HepG2 (cell line): ENCODE data around the gene HYDIN. TPM values are rescaled to one million over a fixed set of nuclear protein-coding genes. Genes with fewer than 3 reads are reported as not detected.

Experiments
- ATAC-seq: fragments of 200-7000 bp; cut with Tn5 transposase; 3 replicates; pipeline ENCODE4 v1.9.1; 2020; ENCODE audit warnings: mild to moderate bottlenecking, moderate library complexity
- BruUV-seq: library from RNA; stranded (reverse); fragments of 400-500 nt; replicated peaks from 2 replicates; lab custom pipeline; 2021; lab: Mats Ljungman, UMichigan
- CTCF ChIA-PET: fragments of 300-600 bp; formaldehyde crosslinking; extraction: SDS; loops from one replicate; lab custom pipeline; 2021; ENCODE audit warnings: low total read pairs, inconsistent platforms, low intra/inter-chr PET ratio; lab: Yijun Ruan, JAX
- POLR2A ChIA-PET: fragments of 350-600 bp; sonication (Branson Sonifier 250); formaldehyde crosslinking; loops from one replicate; lab custom pipeline; 2020; ENCODE audit warnings: antibody characterized with exemption, inconsistent platforms; lab: Yijun Ruan, JAX
- DNase-seq: peaks from one replicate; pipeline ENCODE4 v3.0.0-alpha.2; 2015; ENCODE audit warnings: low spot score
- FAIRE-seq: peaks from 3 replicates; lab custom pipeline; 2011; peaks lifted over from hg19 to GRCh38; lab: Jason Lieb, UNC
- H2AFZ ChIP-seq: one replicate; pipeline ENCODE4 v1.6.1; 2011; ENCODE audit warnings: low read length, inconsistent platforms
- H3K27ac ChIP-seq: fragments of 300-600 bp; 3 replicates; pipeline ENCODE4 v1.8.0; 2011; ENCODE audit warnings: mixed run types, mild to moderate bottlenecking, mixed read lengths, low read length, inconsistent platforms; ENCODE audit not compliant: insufficient read depth; ENCODE audit errors: extremely low read length
- H3K27me3 ChIP-seq, 2 experiments: fragments of 200-600 bp in 1 of 2; 2 replicates in 1 of 2; 3 replicates in 1 of 2; pipeline versions ENCODE4 v1.6.0 to v1.8.0; 2011; ENCODE audit warnings: low read length in 2 of 2, mild to moderate bottlenecking in 2 of 2, moderate library complexity in 2 of 2, inconsistent platforms in 1 of 2; ENCODE audit not compliant: insufficient read depth in 2 of 2, control insufficient read depth in 1 of 2
- H3K36me3 ChIP-seq, 2 experiments: fragments of 200-600 bp in 1 of 2; replicated peaks in 1 of 2; 2 replicates in 1 of 2; 3 replicates in 1 of 2; pipeline versions ENCODE4 v1.5.1 to v1.8.0; 2011; ENCODE audit warnings: low read length in 2 of 2, inconsistent platforms in 1 of 2; ENCODE audit not compliant: insufficient read depth in 2 of 2, control insufficient read depth in 1 of 2
- H3K4me1 ChIP-seq: 2 replicates; pipeline ENCODE4 v1.5.1; 2012; ENCODE audit warnings: low read length, inconsistent platforms; ENCODE audit not compliant: insufficient read depth
- H3K4me2 ChIP-seq: 2 replicates; pipeline ENCODE4 v1.6.0; 2011; ENCODE audit warnings: low read depth, low read length, inconsistent platforms
- H3K4me3 ChIP-seq, 3 experiments: fragments of 200-600 bp in 1 of 3; sonication (generic), shearing (Covaris generic) in 1 of 3; replicated peaks in 1 of 3; 2 replicates each; pipeline ENCODE4 v1.5.1; 2011 to 2016; ENCODE audit warnings: low read length in 3 of 3, inconsistent platforms in 2 of 3, low read depth in 2 of 3, mild to moderate bottlenecking in 2 of 3, control low read depth in 1 of 3, mixed read lengths in 1 of 3; ENCODE audit not compliant: insufficient read depth in 1 of 3
- H3K79me2 ChIP-seq: one replicate; pipeline ENCODE4 v1.6.1; 2011; ENCODE audit warnings: low read length, inconsistent platforms; ENCODE audit not compliant: insufficient read depth
- H3K9ac ChIP-seq: 2 replicates; pipeline ENCODE4 v1.6.0; 2011; ENCODE audit warnings: mild to moderate bottlenecking, low read depth, low read length, inconsistent platforms; ENCODE audit not compliant: insufficient read depth
- H3K9me3 ChIP-seq: 2 replicates; pipeline ENCODE4 v1.5.1; 2012; ENCODE audit warnings: mild to moderate bottlenecking, low read length
- H4K20me1 ChIP-seq: 2 replicates; pipeline ENCODE4 v1.6.0; 2011; ENCODE audit warnings: inconsistent platforms, mild to moderate bottlenecking, low read length, moderate library complexity; ENCODE audit not compliant: insufficient read depth
- MAFF ChIP-seq: IDR thresholded peaks from 2 replicates; pipeline ENCODE4 v1.6.1; 2011; ENCODE audit warnings: low read depth, low read length, improper control_type of control experiment
- MAFK ChIP-seq, 2 experiments: IDR thresholded peaks in 1 of 2; conservative IDR thresholded peaks in 1 of 2; 2 replicates each; pipeline ENCODE4 v1.6.1; 2011; ENCODE audit warnings: improper control_type of control experiment in 2 of 2, low read length in 2 of 2
- ZBTB21 ChIP-seq: sonication (generic); formaldehyde crosslinking; IDR thresholded peaks from 2 replicates; pipeline ENCODE4 v1.4.0; 2020; ENCODE audit warnings: missing genetic modification reagents
- WGBS: methylation state at CpG from one replicate; pipeline ENCODE4 v1.1.6; 2017; ENCODE audit warnings: low lambda C conversion rate; 5-methylcytosine and 5-hydroxymethylcytosine counted together
- in situ Hi-C: cut with HindIII; loops from 2 replicates; pipeline ENCODE4 v1.10.0; 2017; ENCODE audit warnings: low pct_unique_long_range_greater_than_20kb; ENCODE audit not compliant: extremely low pct_ligation_motif_present
- intact Hi-C: fragments of 100-400 bp; cut with micrococcal nuclease; formaldehyde crosslinking; loops from one replicate; pipeline ENCODE4 v1.10.0; 2022; ENCODE audit not compliant: unreplicated experiment
- polyA plus RNA-seq, 8 experiments: library from polyadenylated mRNA; depleted of rRNA in 3 of 8; stranded (reverse) in 7 of 8; unstranded in 1 of 8; fragments of >200 nt; fragmentation: Illumina TruSeq in 4 of 8; extraction: Trizol in 4 of 8; gene quantifications; 2 replicates each; pipeline versions ENCODE4 v1.2.1 to v1.2.3, GENCODE V29; 2011 to 2016; ENCODE audit warnings: low read depth in 4 of 8, missing spikeins in 1 of 8, mixed read lengths in 1 of 8; ENCODE audit not compliant: insufficient read depth in 1 of 8
- total RNA-seq, 5 experiments: library from RNA; depleted of rRNA; stranded (reverse); fragments of >200 nt; fragmentation: Illumina TruSeq; extraction: Trizol; gene quantifications; 2 replicates each; pipeline ENCODE4 v1.2.3, GENCODE V29; 2016; ENCODE audit warnings: low read depth in 1 of 5
- TF ChIP-seq, protein P1 (sequence below): sonication (generic); formaldehyde crosslinking; IDR thresholded peaks from 2 replicates; pipeline ENCODE4 v1.5.0; 2020; ENCODE audit warnings: missing genetic modification reagents
- TF ChIP-seq, protein P2 (sequence below): sonication (generic); formaldehyde crosslinking; IDR thresholded peaks from 2 replicates; pipeline ENCODE4 v1.5.0; 2020; ENCODE audit warnings: missing genetic modification reagents, mild to moderate bottlenecking, borderline replicate concordance
- TF ChIP-seq, protein P3 (sequence below): fragments of 450-650 bp; IDR thresholded peaks from 2 replicates; pipeline ENCODE4 v1.6.1; 2016

Gene HYDIN
- total and polyA plus RNA-seq, 2 of the 13 experiments (the other 11 are each of a cell fraction or from before 2014, with no cell fraction given) = not detected

DNA sequence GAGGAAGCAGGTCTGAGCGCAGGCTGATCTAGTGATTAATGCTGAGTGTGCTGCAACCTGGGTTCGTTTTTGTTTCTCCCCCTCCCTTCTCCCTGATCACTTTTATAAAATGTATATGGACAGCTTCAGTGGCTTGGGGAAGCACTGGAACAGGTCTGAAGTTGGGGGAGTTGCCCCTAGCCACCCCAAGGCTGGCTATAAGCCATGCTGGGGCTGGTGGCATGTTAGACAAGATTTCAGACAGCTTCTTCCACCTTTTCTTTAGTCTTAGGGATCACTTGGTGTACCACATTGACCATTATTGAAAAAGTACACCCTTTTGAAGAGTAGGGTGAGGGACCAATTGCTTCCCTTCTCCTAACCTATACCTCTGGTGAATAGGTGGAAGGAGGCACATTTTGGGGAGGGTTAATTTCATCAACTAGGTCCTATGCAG lies 425.8 kb downstream of the HYDIN start:
- DNase-seq = no peak
- ATAC-seq = no peak
- no peak overlapping the region for H2AFZ ChIP-seq
- H3K79me2 ChIP-seq = peaks cover 10% of the 10 kb centered on the region
- no peak for TF ChIP-seq ZBTB21 (CRISPR knock-in tag)
- TF ChIP-seq MAFK (conservative IDR thresholded peaks at IDR 0.05 in 1 of 2, IDR thresholded peaks at IDR 0.05 in 1 of 2; ENCODE audit: low read length in 2 of 2) = 0 out of 4 replicates have a peak, but pooled peaks of 1 of the 2 experiments have one; percentile 15
- TF ChIP-seq, protein P1, sequence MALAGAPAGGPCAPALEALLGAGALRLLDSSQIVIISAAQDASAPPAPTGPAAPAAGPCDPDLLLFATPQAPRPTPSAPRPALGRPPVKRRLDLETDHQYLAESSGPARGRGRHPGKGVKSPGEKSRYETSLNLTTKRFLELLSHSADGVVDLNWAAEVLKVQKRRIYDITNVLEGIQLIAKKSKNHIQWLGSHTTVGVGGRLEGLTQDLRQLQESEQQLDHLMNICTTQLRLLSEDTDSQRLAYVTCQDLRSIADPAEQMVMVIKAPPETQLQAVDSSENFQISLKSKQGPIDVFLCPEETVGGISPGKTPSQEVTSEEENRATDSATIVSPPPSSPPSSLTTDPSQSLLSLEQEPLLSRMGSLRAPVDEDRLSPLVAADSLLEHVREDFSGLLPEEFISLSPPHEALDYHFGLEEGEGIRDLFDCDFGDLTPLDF (CRISPR knock-in tag) = no peak
- TF ChIP-seq, protein P2, sequence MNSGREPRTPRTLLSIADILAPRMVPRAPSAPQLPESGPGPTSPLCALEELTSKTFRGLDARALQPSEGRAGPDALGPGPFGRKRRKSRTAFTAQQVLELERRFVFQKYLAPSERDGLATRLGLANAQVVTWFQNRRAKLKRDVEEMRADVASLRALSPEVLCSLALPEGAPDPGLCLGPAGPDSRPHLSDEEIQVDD (CRISPR knock-in tag) = no peak
- TF ChIP-seq, protein P3, sequence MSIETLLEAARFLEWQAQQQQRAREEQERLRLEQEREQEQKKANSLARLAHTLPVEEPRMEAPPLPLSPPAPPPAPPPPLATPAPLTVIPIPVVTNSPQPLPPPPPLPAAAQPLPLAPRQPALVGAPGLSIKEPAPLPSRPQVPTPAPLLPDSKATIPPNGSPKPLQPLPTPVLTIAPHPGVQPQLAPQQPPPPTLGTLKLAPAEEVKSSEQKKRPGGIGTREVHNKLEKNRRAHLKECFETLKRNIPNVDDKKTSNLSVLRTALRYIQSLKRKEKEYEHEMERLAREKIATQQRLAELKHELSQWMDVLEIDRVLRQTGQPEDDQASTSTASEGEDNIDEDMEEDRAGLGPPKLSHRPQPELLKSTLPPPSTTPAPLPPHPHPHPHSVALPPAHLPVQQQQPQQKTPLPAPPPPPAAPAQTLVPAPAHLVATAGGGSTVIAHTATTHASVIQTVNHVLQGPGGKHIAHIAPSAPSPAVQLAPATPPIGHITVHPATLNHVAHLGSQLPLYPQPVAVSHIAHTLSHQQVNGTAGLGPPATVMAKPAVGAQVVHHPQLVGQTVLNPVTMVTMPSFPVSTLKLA = no peak
- 0 out of 2 replicates have a peak, but pooled peaks have one; percentile 7 for TF ChIP-seq MAFF
- no peak overlapping the region for H3K4me2 ChIP-seq
- H3K36me3 ChIP-seq = no peaks in the 10 kb centered on the region
- H3K9ac ChIP-seq = no peak overlapping the region
- BruUV-seq = no TSS peak
- ChIA-PET POLR2A (no interaction called here), CTCF (no interaction called here)
- H3K4me3 ChIP-seq = no peak overlapping the region
- peaks cover 11% of the 10 kb centered on the region for H3K9me3 ChIP-seq
- no peak overlapping the region for H3K27ac ChIP-seq
- 0 out of 2 replicates have a peak, but pooled peaks cover 6% of the 10 kb centered on the region for H4K20me1 ChIP-seq
- H3K27me3 ChIP-seq = peaks cover 1 to 15% of the 10 kb centered on the region in 2 experiments; a peak in 3 of 5 replicates
- peaks cover 14% of the 10 kb centered on the region for H3K4me1 ChIP-seq
- in situ Hi-C loops (no loop called here), intact Hi-C loops (no loop called here)
- WGBS = 18% methylated on average over 2 of the region's 2 CpGs
- no peak for FAIRE-seq
